ENCODE results near the gene AP3B1. TPM values are rescaled to one million over a fixed set of nuclear protein-coding genes. Genes with fewer than 3 reads are reported as not detected.

AP3B1 gene
- polyA plus RNA-seq, 3 donors: 20.3 to 39.8 (median 24.9) TPM

DNA sequence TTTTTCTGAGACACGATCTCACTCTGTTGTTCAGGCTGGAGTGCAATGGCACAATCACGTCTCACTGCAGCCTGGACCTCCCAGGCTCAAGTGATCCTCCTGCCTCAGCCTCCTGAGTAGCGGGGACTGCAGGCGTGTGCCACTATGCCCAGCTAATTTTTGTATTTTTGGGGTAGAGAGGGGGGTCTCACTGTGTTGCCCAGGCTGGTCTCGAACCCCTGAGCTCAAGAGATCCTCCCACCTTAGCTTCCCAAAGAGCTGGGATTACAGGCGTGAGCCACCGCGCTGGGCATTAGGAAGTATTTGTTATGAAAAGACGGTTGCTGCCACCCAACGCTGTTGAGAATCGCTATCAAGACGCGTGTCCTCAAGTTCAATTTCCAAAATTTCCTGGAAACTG, 337.4 kb downstream of the AP3B1 start:
- no peaks in the 10 kb centered on the region for H3K36me3 ChIP-seq (replicated peaks in 1 of 2; ENCODE audit: control insufficient read depth in 1 of 2, insufficient read depth in 2 of 2, low read length in 2 of 2)
- Mint-ChIP-seq H3K9me3 (peaks cover 0 to 13% (median 9%) of the 10 kb centered on the region in 7 donors), H3K27me3 (ENCODE audit: low read depth in 3 of 3) (peaks cover 54 to 59% (median 55%) of the 10 kb centered on the region in 3 donors), H3K36me3 (peaks cover 0 to 1% of the 10 kb centered on the region in 2 donors), H3K27ac (no peak overlapping the region), H3K4me1 (peaks cover 12% of the 10 kb centered on the region), H3K4me3 (peak overlapping the region in 1 of 2 donors; percentile 75)
- H3K9ac ChIP-seq (ENCODE audit: insufficient read depth, low read length, poor library complexity, severe bottlenecking): no peak overlapping the region
- WGBS (ENCODE audit: insufficient coverage): 52% methylated on average over 4 of the region's 13 CpGs
- no peak overlapping the region for H2AFZ ChIP-seq (ENCODE audit: insufficient read depth, low read depth, low read length, poor library complexity, severe bottlenecking)
- no peak overlapping the region for H3K4me3 ChIP-seq (replicated peaks in 1 of 3; ENCODE audit: low read depth in 2 of 3, low read length in 3 of 3)
- peak overlapping the region; percentile 47 for H3K4me2 ChIP-seq (replicated peaks; ENCODE audit: extremely low read depth, low read length, poor library complexity, severe bottlenecking)
- H4K20me1 ChIP-seq (ENCODE audit: insufficient read depth, low read length): no peaks in the 10 kb centered on the region
- H3K4me1 ChIP-seq (ENCODE audit: control insufficient read depth in 1 of 2, insufficient read depth in 2 of 2, low read length in 2 of 2): peaks cover 3 to 15% of the 10 kb centered on the region in 2 donors
- TF ChIP-seq, protein P1, sequence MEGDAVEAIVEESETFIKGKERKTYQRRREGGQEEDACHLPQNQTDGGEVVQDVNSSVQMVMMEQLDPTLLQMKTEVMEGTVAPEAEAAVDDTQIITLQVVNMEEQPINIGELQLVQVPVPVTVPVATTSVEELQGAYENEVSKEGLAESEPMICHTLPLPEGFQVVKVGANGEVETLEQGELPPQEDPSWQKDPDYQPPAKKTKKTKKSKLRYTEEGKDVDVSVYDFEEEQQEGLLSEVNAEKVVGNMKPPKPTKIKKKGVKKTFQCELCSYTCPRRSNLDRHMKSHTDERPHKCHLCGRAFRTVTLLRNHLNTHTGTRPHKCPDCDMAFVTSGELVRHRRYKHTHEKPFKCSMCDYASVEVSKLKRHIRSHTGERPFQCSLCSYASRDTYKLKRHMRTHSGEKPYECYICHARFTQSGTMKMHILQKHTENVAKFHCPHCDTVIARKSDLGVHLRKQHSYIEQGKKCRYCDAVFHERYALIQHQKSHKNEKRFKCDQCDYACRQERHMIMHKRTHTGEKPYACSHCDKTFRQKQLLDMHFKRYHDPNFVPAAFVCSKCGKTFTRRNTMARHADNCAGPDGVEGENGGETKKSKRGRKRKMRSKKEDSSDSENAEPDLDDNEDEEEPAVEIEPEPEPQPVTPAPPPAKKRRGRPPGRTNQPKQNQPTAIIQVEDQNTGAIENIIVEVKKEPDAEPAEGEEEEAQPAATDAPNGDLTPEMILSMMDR (IDR thresholded peaks at IDR 0.05): no peak
- H3K9me3 ChIP-seq (replicated peaks in 1 of 2; ENCODE audit: control insufficient read depth in 1 of 2, insufficient read depth in 1 of 2, low read length in 2 of 2): peaks cover 0 to 8% of the 10 kb centered on the region in 2 donors
- DNase-seq: no peak
- intact Hi-C loops (cut with micrococcal nuclease): no loop called here
- H3K79me2 ChIP-seq (ENCODE audit: insufficient read depth, low read length): no peaks in the 10 kb centered on the region
- H3K27ac ChIP-seq (ENCODE audit: low read depth in 1 of 2, low read length in 2 of 2): no peak overlapping the region
- H3K27me3 ChIP-seq (ENCODE audit: control insufficient read depth in 2 of 2, insufficient read depth in 2 of 2, low read length in 2 of 2): peaks cover 48 to 63% of the 10 kb centered on the region in 2 donors

DNA sequence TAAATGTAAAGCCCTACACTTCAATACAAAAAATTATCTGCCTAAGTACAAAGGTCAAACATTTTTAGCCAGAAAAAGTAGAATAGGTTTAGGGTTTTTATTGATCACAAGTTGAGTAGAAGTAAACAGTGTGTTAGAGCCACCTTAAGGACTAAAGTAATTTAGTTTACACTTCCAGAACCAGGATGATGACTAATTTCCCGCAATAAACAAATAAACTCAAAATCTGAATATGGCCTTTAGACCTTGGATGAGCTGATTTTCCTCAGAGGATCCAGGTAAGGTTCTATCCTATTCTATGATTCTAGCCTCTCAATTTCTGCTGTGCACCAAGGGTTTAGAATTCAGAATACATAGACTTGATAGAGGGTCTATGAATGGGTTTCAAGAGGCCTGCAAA, 338.9 kb downstream of the AP3B1 start:
- WGBS (ENCODE audit: insufficient coverage): no CpG with 5 or more reads among the region's 1 CpG
- H3K4me2 ChIP-seq (replicated peaks; ENCODE audit: extremely low read depth, low read length, poor library complexity, severe bottlenecking): no peak overlapping the region

More for the DNA sequence above, 338.9 kb downstream of the AP3B1 start:
- peaks cover 0 to 8% of the 10 kb centered on the region in 2 donors for H3K9me3 ChIP-seq (replicated peaks in 1 of 2; ENCODE audit: control insufficient read depth in 1 of 2, insufficient read depth in 1 of 2, low read length in 2 of 2)
- Mint-ChIP-seq H3K4me3 (no peak overlapping the region), H3K27me3 (ENCODE audit: low read depth in 3 of 3) (peaks cover 49 to 56% (median 53%) of the 10 kb centered on the region in 3 donors), H3K27ac (no peak overlapping the region), H3K4me1 (peaks cover 12% of the 10 kb centered on the region), H3K9me3 (peaks cover 0 to 13% (median 9%) of the 10 kb centered on the region in 7 donors), H3K36me3 (peaks cover 0 to 1% of the 10 kb centered on the region in 2 donors)
- no peaks in the 10 kb centered on the region for H3K36me3 ChIP-seq (replicated peaks in 1 of 2; ENCODE audit: control insufficient read depth in 1 of 2, insufficient read depth in 2 of 2, low read length in 2 of 2)
- DNase-seq: no peak
- no peak overlapping the region for H2AFZ ChIP-seq (ENCODE audit: insufficient read depth, low read depth, low read length, poor library complexity, severe bottlenecking)
- no peak overlapping the region for H3K9ac ChIP-seq (ENCODE audit: insufficient read depth, low read length, poor library complexity, severe bottlenecking)
- no peak overlapping the region for H3K4me3 ChIP-seq (replicated peaks in 1 of 3; ENCODE audit: low read depth in 2 of 3, low read length in 3 of 3)
- H3K27me3 ChIP-seq (ENCODE audit: control insufficient read depth in 2 of 2, insufficient read depth in 2 of 2, low read length in 2 of 2): peaks cover 41 to 56% of the 10 kb centered on the region in 2 donors
- intact Hi-C loops (cut with micrococcal nuclease): no loop called here
- TF ChIP-seq, protein P1 (IDR thresholded peaks at IDR 0.05): no peak
- H3K27ac ChIP-seq (ENCODE audit: low read depth in 1 of 2, low read length in 2 of 2): no peak overlapping the region
- H4K20me1 ChIP-seq (ENCODE audit: insufficient read depth, low read length): no peaks in the 10 kb centered on the region
- H3K4me1 ChIP-seq (ENCODE audit: control insufficient read depth in 1 of 2, insufficient read depth in 2 of 2, low read length in 2 of 2): peaks cover 3 to 15% of the 10 kb centered on the region in 2 donors
- no peaks in the 10 kb centered on the region for H3K79me2 ChIP-seq (ENCODE audit: insufficient read depth, low read length)
